ENCODE measurements around the gene RASAL1.

The RASAL1 gene

DNA sequence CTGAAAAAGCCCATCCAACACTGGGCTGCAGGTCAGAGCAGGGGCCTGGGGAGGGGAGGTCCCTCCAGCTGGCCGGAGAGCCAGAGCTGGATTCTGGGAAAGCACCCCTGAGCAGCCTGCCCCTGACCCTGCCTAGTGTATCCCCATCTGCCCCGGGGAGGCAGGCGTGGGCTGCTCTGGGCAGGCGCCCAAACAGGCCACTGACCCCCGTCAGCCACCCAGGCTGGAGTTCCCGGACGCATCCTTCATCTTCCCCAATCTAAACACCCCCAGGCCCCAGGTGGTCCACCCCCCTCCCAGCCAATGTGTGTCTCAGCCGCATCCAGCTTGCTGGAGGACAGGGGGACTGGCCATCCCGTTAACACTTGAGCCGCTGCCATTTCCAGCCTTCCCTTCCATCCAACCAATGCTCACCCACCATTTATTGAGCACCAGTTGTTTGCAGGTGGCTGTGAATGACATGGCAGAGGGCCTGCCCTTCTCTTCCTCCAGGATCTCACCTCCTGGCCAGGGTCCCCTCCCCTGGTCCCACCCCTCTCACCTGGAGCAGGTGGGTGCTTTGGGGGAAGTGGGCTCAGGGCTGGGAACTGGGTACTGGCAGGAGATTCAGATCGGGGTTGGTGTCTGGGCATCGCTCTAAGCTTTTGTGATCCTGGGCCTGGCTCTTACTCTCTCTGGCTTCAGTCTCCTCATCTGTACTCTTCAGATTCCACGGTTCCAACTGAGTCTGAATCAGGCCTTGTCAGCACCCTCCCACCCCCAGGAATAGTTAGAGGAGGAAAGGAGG, 79.8 kb downstream of the RASAL1 start:
- Histone ChIP-seq H3K4me1 (ENCODE audit: control insufficient read depth, insufficient read depth, low read length) (no peaks in the 10 kb centered on the region), H3K9me3 (ENCODE audit: control insufficient read depth, insufficient read depth, low read length) (no peaks in the 10 kb centered on the region), H3K27me3 (ENCODE audit: control insufficient read depth, insufficient read depth, low read length) (peaks cover 37% of the 10 kb centered on the region), H3K9ac (ENCODE audit: low read depth, low read length) (no peak overlapping the region), H3K36me3 (ENCODE audit: control insufficient read depth, insufficient read depth, low read length) (no peaks in the 10 kb centered on the region), H3K4me3 (ENCODE audit: low read depth, low read length) (peak overlapping the region; percentile 50)

DNA sequence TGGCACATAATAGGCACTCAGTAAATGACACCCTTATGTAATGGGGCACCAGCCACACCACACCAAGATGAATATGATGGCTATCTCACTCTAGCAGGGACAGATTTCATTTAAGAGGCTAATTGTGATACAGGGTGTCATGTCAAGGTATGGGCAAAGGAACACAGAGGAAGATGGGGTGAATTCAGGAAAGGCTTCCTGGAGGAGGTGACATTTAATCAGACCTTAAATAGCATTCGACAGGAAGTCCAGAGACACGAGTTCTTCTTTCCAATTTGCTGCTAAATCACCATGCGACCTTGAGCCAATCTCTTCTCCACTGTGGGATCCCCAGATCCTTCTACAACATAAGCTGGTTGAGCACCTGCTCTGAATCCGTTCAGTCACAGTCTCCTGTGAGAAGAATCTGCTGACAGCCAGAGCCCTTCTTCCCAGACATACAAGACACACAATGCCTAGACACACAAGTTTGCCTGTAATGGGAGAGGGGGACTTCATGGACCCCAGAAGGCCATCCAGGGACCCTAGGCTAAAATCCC, 80.5 kb downstream of the RASAL1 start:
- no peak overlapping the region for H3K9ac ChIP-seq (ENCODE audit: low read depth, low read length)
- no peaks in the 10 kb centered on the region for H3K9me3 ChIP-seq (ENCODE audit: control insufficient read depth, insufficient read depth, low read length)
- no peak overlapping the region for H3K4me3 ChIP-seq (ENCODE audit: low read depth, low read length)
- H3K4me1 ChIP-seq (ENCODE audit: control insufficient read depth, insufficient read depth, low read length), result no peaks in the 10 kb centered on the region
- H3K36me3 ChIP-seq (ENCODE audit: control insufficient read depth, insufficient read depth, low read length), result no peaks in the 10 kb centered on the region
- H3K27me3 ChIP-seq (ENCODE audit: control insufficient read depth, insufficient read depth, low read length), result peaks cover 30% of the 10 kb centered on the region

DNA sequence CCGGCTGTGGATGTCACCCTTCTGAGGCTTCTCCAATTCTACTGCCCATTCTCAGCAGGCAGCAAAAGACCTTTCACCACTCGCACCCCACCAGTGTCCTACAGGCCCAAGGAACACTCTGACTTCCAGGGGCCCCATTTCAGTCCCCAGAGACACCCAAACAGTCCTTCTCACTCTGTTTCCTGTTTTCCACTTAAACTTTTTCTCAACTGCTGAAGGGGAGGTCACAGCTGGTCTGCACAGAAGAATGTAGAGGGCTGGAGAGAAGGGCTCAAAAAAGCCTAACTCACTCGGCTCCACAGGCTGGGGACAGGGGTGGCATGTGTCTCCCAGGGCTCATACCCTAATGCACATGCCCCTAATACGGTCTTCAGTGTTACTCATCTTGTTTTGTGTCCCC, 83.2 kb downstream of the RASAL1 start:
- no peaks in the 10 kb centered on the region for H3K4me1 ChIP-seq (ENCODE audit: control insufficient read depth, insufficient read depth, low read length)
- no peaks in the 10 kb centered on the region for H3K9me3 ChIP-seq (ENCODE audit: control insufficient read depth, insufficient read depth, low read length)
- H3K4me3 ChIP-seq (ENCODE audit: low read depth, low read length), result no peak overlapping the region
- peaks cover 27% of the 10 kb centered on the region for H3K27me3 ChIP-seq (ENCODE audit: control insufficient read depth, insufficient read depth, low read length)
- H3K36me3 ChIP-seq (ENCODE audit: control insufficient read depth, insufficient read depth, low read length), result no peaks in the 10 kb centered on the region
- no peak overlapping the region for H3K9ac ChIP-seq (ENCODE audit: low read depth, low read length)

DNA sequence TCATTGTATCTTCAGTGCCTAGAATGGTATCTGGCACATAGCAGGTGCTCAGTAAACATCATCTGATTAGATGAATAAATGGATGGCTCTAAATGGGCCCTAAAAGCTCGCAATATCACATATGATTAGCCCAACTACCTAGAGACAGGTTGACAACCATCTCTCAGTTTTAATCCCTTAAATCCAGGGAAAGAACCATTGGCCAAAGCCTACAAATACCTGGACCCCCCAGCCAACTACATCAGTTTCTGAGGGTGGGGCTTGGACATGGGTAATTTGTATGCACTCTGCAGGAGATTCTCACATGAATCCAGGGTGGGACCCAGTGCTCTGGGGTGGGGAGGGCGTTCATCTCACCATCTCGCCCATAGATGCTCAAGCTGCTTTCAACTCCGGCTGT, 83.8 kb downstream of the RASAL1 start:
- no peaks in the 10 kb centered on the region for H3K36me3 ChIP-seq (ENCODE audit: control insufficient read depth, insufficient read depth, low read length)
- H3K9me3 ChIP-seq (ENCODE audit: control insufficient read depth, insufficient read depth, low read length), result no peaks in the 10 kb centered on the region
- no peak overlapping the region for H3K9ac ChIP-seq (ENCODE audit: low read depth, low read length)
- H3K4me1 ChIP-seq (ENCODE audit: control insufficient read depth, insufficient read depth, low read length), result no peaks in the 10 kb centered on the region
- H3K4me3 ChIP-seq (ENCODE audit: low read depth, low read length), result no peak overlapping the region
- H3K27me3 ChIP-seq (ENCODE audit: control insufficient read depth, insufficient read depth, low read length), result peaks cover 27% of the 10 kb centered on the region

GRCh38 chr12:113050795-113051194, 84.8 kb downstream of the RASAL1 start:
- H3K36me3 ChIP-seq (ENCODE audit: control insufficient read depth, insufficient read depth, low read length), result no peaks in the 10 kb centered on the region
- H3K9ac ChIP-seq (ENCODE audit: low read depth, low read length), result no peak overlapping the region
- H3K4me1 ChIP-seq (ENCODE audit: control insufficient read depth, insufficient read depth, low read length), result no peaks in the 10 kb centered on the region
- no peaks in the 10 kb centered on the region for H3K9me3 ChIP-seq (ENCODE audit: control insufficient read depth, insufficient read depth, low read length)
- H3K4me3 ChIP-seq (ENCODE audit: low read depth, low read length), result no peak overlapping the region
- H3K27me3 ChIP-seq (ENCODE audit: control insufficient read depth, insufficient read depth, low read length), result peaks cover 23% of the 10 kb centered on the region

- no peaks in the 10 kb centered on the region for H3K36me3 ChIP-seq (ENCODE audit: control insufficient read depth, insufficient read depth, low read length)
- no peaks in the 10 kb centered on the region for H3K9me3 ChIP-seq (ENCODE audit: control insufficient read depth, insufficient read depth, low read length)
- no peak overlapping the region for H3K9ac ChIP-seq (ENCODE audit: low read depth, low read length)
- H3K4me3 ChIP-seq (ENCODE audit: low read depth, low read length), result no peak overlapping the region
- H3K27me3 ChIP-seq (ENCODE audit: control insufficient read depth, insufficient read depth, low read length), result peaks cover 21% of the 10 kb centered on the region
- H3K4me1 ChIP-seq (ENCODE audit: control insufficient read depth, insufficient read depth, low read length), result no peaks in the 10 kb centered on the region
Measured at GRCh38 chr12:113049976-113050742, 85.4 kb downstream of the RASAL1 start.

Data from iPS-15b (cell line).